ENCODE data around the gene NF1.

Gene NF1

DNA sequence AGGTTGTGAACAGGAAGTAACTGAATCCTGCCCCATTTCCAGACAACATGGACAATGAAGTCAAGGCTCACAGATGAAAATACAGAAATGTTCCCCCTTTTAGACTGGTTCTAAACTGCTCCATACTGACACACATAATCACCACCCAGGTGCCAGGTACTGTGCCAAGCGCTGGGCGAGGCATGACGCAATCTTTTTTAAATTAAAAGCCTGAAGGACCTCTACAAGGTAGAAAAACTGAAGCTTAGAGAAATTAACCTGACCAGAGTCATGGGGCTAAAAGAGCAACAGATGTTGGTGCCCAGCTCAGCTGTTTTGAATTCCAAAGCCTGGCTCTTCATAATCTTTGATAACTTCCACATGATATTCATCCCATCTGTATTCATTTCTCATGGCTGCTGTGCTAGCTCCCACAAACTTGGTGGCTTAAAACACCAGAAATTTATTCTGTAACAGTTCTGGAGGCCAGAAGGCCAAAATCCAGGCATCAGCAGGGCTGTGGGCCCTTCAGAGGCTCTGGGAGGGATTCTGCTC lies 291.8 kb downstream of the NF1 start:
- no peak for DNase-seq (ENCODE audit: low spot score)

DNA sequence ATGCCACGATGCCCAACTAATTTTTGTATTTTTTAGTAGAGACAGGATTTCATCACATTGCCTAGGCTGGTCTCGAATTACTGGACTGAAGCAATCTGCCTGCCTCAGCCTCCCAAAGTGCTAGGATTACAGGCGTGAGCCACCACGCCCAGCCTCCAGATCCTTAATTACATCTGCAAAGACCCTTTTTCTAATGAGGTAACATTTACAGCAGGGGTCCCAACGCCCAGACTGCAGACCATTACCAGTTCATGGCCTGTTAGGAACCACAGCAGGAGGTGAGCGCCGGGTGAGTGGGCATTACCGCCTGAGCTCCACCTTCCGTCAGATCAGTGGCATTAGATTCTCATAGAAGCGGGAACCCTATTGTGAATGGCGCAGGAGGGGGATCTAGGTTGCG lies 292.7 kb downstream of the NF1 start:
- DNase-seq (ENCODE audit: low spot score) = no peak

DNA sequence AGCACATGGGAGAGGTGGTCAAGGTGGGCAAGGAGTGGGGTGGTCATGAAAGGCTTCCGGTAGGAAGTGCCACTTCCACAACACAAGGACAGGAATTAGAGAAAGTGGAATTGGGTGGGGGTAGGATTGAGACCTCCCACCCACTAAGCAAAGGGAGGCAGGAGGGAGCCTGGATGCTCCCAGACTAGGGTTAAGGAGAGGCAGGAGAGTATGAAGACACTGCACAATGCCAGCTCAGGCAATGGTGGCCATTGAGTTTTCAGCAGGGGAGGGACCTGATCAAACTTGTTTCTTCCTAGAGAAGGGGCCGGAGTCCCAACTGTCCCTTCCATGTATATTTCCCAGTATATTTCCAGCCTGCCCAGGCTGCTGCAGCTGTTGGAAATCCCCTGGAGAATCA lies 293.6 kb downstream of the NF1 start:
- DNase-seq (ENCODE audit: low spot score) = no peak

- DNase-seq (ENCODE audit: low spot score) = no peak
Observed at GRCh38 chr17:31388770-31389656, 294.2 kb downstream of the NF1 start.

DNA sequence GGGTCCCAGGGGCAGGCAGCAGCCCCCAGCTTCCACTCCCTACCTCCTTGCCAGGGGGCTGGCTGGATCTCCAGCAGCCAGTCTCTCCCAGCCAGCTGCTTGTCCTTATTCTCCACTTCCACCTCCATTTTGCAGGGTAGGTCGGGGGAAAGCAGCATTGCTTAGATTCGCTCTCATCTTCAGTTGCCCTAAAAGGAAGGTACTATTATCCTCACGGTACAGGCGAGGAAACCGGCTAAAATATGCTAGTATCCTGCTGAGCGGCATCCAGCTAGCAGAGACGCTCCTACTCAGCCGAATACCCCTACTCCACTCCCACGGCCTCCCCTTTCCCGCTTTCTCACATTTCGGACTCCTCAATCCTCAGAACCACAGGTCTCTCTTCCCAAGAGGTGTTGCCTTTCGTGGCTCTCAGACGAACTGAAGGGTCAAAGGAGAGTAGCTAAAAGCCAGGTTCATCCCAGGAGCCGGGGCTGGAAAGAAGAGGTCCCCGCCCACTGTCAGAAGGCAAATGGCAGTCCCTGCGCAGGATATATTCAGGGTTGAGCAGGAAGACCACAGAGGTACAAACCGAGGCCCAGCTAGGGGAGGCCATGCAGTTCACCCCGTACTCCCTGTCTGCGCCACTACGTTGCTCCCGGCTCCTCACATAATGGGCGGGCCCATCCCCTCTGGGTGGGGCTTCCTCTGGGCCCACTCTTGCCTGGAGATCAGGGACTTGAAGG lies 295.0 kb downstream of the NF1 start:
- no peak for DNase-seq (ENCODE audit: low spot score)

GRCh38 chr17:31390426-31390747 lies 295.6 kb downstream of the NF1 start:
- DNase-seq (ENCODE audit: low spot score) = no peak

- no peak for DNase-seq (ENCODE audit: low spot score)
Observed at GRCh38 chr17:31390748-31391495, 296.1 kb downstream of the NF1 start.

DNA sequence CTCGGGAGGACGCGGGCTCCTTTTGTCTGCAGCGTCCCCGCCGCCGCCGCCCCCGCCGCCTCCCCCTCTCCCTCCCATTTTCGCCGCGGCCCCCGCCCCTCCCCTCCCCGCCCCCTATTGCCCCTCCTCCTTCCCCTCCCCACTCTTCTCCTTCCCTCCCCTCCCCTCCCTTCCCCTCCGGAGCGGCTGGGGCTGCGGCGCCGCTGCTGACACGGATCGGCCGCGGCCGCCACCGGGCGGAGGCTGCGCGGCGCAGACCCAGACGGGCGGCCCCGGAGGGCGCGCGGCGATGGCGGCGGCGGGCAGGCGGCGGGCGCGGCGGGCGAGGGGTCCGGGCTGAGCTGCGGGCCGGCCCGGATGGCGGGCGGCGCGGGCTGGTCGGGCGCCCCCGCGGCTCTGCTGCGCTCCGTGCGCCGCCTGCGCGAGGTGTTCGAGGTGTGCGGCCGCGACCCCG lies 296.7 kb downstream of the NF1 start, which contains the start of gene RAB11FIP4:
Gene RAB11FIP4, plus strand, starts transcription at position 180 of the 454 bp plus-strand sequence. Its CDS starts 178 bp downstream, at position 358.
- DNase-seq (ENCODE audit: low spot score) = no peak

GRCh38 chr17:31392002-31392855 lies 297.5 kb downstream of the NF1 start:
- DNase-seq (ENCODE audit: low spot score) = no peak

- DNase-seq (ENCODE audit: low spot score) = no peak
Observed at GRCh38 chr17:31392856-31393748, 298.3 kb downstream of the NF1 start.

DNA sequence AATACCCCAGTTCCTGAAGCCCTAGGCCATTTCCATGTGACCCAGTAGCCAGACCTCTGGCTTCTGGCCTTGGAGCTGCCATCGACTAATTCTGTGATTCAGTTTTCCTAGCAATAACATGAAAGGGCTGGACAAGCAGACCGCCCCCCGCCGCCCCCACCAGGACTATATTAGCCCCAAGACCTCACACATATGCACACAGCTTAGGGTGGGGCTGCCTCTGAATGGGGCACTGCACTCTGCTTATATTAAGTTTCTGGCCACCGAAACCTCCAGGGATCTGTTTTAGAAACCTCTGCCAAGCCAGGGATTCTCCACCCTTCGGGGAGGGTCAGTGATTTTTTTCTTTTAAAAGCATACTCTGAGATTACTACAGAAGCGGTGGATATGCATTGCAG lies 299.0 kb downstream of the NF1 start:
- no peak for DNase-seq (ENCODE audit: low spot score)

DNA sequence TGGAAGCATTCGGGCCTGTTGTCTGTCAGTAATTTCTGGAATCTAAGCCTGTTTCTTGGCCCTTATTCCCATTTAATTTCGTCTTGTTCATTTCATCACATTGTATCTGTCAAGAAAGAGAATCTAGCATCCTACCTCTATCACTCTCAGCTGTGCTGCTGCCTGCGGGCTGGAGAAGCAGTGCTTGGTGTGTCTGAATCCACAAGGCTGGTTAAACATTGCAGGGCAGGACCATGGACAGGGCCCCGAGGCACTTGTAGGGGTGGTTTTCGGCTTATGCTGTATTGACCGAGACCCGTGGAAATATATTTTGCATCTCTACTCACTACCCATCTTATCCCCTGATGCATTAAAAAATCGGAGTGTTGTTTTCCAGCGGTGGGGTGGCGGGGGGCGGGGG lies 299.8 kb downstream of the NF1 start:
- peak; percentile 46 for DNase-seq (ENCODE audit: low spot score)

DNA sequence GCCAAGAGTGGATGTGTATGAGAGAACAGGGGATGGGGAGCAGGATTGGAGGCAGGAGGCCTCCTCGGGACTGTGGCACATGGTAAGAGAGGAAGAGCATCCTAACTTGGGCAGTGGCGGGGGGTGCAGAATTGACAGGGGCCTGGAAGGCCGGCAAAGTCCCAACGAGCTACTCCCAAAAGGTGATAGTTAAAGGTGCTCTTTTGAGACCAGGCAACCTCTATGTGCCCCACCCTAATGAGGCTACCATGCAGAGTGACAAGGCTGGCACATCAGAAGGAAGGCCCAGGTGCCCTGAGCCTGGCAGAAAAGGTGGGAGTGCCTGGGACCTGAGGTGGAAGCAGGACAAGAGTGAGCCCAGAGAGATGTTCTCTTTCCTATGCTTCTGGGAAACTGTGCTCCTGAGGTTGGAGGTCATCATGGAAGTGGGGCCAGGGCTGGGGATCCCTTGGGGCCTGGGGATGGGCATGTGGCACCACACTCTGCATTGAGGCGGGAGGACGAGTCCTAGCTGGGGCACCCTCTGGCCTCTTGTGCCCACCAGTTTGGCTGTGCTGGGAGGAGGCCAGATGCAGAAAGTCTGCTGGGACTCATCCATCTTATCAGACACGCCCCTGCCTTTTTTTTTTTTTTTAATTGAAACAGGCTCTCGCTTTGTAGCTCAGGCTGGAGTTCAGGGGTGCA lies 302.6 kb downstream of the NF1 start:
- no peak for DNase-seq (ENCODE audit: low spot score)

- DNase-seq (ENCODE audit: low spot score) = no peak
Observed at GRCh38 chr17:31398381-31399311, 303.9 kb downstream of the NF1 start.

DNA sequence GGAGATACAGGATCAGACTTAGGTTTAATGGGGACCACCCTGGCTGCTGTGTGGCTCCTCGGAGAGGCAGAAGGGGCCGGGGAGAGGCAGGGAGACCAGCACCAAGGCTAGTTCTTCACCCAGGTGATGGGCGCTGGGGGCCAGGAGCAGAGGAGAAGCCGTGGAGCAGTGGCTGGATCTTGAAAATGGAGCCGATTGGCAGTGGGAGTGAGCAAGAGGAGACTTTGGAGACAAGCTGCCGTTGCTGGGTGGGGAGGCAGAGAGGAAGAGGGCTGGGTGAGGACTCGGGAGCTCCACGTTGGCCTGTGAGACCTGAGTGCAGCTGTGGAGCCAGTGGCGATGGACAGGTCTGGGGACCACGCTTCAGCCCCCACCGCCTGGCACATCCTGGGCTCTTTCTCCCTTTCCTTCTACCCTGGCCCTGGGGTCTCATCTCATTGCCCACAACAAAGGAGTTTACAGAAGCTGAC lies 305.7 kb downstream of the NF1 start:
- DNase-seq (ENCODE audit: low spot score) = no peak

DNA sequence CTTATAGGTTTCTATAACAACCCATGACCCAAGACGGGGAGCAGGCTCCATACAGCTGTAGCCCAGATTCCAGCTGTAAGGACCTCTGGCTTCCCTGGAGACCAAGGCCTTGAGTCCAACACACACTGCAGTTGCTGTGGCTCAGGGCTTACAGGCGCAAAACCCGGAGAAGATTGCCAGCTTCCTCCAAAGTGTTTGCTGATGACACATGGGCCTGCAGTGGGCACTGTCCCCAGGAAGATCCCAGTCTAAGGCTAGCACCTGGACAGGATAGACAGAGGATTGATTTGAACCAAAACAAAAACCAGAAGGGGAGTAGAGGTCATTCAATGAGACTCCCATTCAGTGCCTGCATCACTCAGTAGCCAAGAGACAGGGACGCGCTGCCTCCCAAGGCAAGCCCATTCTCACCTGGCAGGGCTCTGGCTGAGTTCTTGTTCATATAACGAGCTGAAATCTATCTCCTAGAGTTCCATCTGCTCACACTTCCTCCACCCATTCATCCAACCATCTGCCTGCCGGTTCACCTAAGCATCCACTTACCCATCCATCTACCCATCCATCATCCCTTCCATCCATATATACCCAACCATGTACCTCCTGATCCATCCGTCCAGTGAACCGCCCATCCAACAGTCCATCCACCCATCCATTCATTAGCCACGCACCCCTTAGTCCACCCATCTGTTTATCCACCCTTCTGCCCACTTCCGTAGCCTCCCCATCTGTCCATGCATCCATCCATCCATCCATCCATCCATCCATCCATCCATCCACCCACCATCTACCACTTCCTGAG lies 306.9 kb downstream of the NF1 start:
- DNase-seq (ENCODE audit: low spot score) = no peak

All from LoVo (cell line).